HepG2 (cell line): Measurements from ENCODE around the gene SULT6B1. TPM values are rescaled to one million over a fixed set of nuclear protein-coding genes. Genes with fewer than 3 reads are reported as not detected.
"Not testable (repeated sequence)": the region's sequence is repeated elsewhere in the genome, so short reads cannot be mapped to it uniquely, and the experiment has no call there.

Experiments
- ATAC-seq: fragments of 200-7000 bp; cut with Tn5 transposase; 3 replicates; pipeline ENCODE4 v1.9.1; 2020; ENCODE audit warnings: mild to moderate bottlenecking, moderate library complexity
- BruUV-seq: library from RNA; stranded (reverse); fragments of 400-500 nt; replicated peaks from 2 replicates; lab custom pipeline; 2021; lab: Mats Ljungman, UMichigan
- CTCF ChIA-PET: fragments of 300-600 bp; formaldehyde crosslinking; extraction: SDS; loops from one replicate; lab custom pipeline; 2021; ENCODE audit warnings: low total read pairs, inconsistent platforms, low intra/inter-chr PET ratio; lab: Yijun Ruan, JAX
- POLR2A ChIA-PET: fragments of 350-600 bp; sonication (Branson Sonifier 250); formaldehyde crosslinking; loops from one replicate; lab custom pipeline; 2020; ENCODE audit warnings: antibody characterized with exemption, inconsistent platforms; lab: Yijun Ruan, JAX
- DNase-seq: peaks from one replicate; pipeline ENCODE4 v3.0.0-alpha.2; 2015; ENCODE audit warnings: low spot score
- FAIRE-seq: peaks from 3 replicates; lab custom pipeline; 2011; peaks lifted over from hg19 to GRCh38; lab: Jason Lieb, UNC
- H2AFZ ChIP-seq: one replicate; pipeline ENCODE4 v1.6.1; 2011; ENCODE audit warnings: low read length, inconsistent platforms
- H3K27ac ChIP-seq: fragments of 300-600 bp; 3 replicates; pipeline ENCODE4 v1.8.0; 2011; ENCODE audit warnings: mixed run types, mild to moderate bottlenecking, mixed read lengths, low read length, inconsistent platforms; ENCODE audit not compliant: insufficient read depth; ENCODE audit errors: extremely low read length
- H3K27me3 ChIP-seq, 2 experiments: fragments of 200-600 bp in 1 of 2; 2 replicates in 1 of 2; 3 replicates in 1 of 2; pipeline versions ENCODE4 v1.6.0 to v1.8.0; 2011; ENCODE audit warnings: low read length in 2 of 2, mild to moderate bottlenecking in 2 of 2, moderate library complexity in 2 of 2, inconsistent platforms in 1 of 2; ENCODE audit not compliant: insufficient read depth in 2 of 2, control insufficient read depth in 1 of 2
- H3K36me3 ChIP-seq, 2 experiments: fragments of 200-600 bp in 1 of 2; replicated peaks in 1 of 2; 2 replicates in 1 of 2; 3 replicates in 1 of 2; pipeline versions ENCODE4 v1.5.1 to v1.8.0; 2011; ENCODE audit warnings: low read length in 2 of 2, inconsistent platforms in 1 of 2; ENCODE audit not compliant: insufficient read depth in 2 of 2, control insufficient read depth in 1 of 2
- H3K4me1 ChIP-seq: 2 replicates; pipeline ENCODE4 v1.5.1; 2012; ENCODE audit warnings: low read length, inconsistent platforms; ENCODE audit not compliant: insufficient read depth
- H3K4me2 ChIP-seq: 2 replicates; pipeline ENCODE4 v1.6.0; 2011; ENCODE audit warnings: low read depth, low read length, inconsistent platforms
- H3K4me3 ChIP-seq, 3 experiments: fragments of 200-600 bp in 1 of 3; sonication (generic), shearing (Covaris generic) in 1 of 3; replicated peaks in 1 of 3; 2 replicates each; pipeline ENCODE4 v1.5.1; 2011 to 2016; ENCODE audit warnings: low read length in 3 of 3, inconsistent platforms in 2 of 3, low read depth in 2 of 3, mild to moderate bottlenecking in 2 of 3, control low read depth in 1 of 3, mixed read lengths in 1 of 3; ENCODE audit not compliant: insufficient read depth in 1 of 3
- H3K79me2 ChIP-seq: one replicate; pipeline ENCODE4 v1.6.1; 2011; ENCODE audit warnings: low read length, inconsistent platforms; ENCODE audit not compliant: insufficient read depth
- H3K9ac ChIP-seq: 2 replicates; pipeline ENCODE4 v1.6.0; 2011; ENCODE audit warnings: mild to moderate bottlenecking, low read depth, low read length, inconsistent platforms; ENCODE audit not compliant: insufficient read depth
- H3K9me3 ChIP-seq: 2 replicates; pipeline ENCODE4 v1.5.1; 2012; ENCODE audit warnings: mild to moderate bottlenecking, low read length
- H4K20me1 ChIP-seq: 2 replicates; pipeline ENCODE4 v1.6.0; 2011; ENCODE audit warnings: inconsistent platforms, mild to moderate bottlenecking, low read length, moderate library complexity; ENCODE audit not compliant: insufficient read depth
- CHD4 ChIP-seq: fragments of 200-600 bp; sonication (generic); IDR thresholded peaks from 2 replicates; pipeline ENCODE4 v1.7.0; 2017; ENCODE audit warnings: mild to moderate bottlenecking, low read length, borderline replicate concordance
- CREM ChIP-seq, 2 experiments: sonication (generic) in 1 of 2; formaldehyde crosslinking in 1 of 2; IDR thresholded peaks; 2 replicates each; pipeline versions ENCODE4 v1.4.0 to v1.6.1; 2016 to 2020; ENCODE audit warnings: antibody characterized with exemption in 1 of 2, mild to moderate bottlenecking in 1 of 2, missing genetic modification reagents in 1 of 2
- FLYWCH1 ChIP-seq: sonication (generic); formaldehyde crosslinking; IDR thresholded peaks from 2 replicates; pipeline ENCODE4 v1.8.1; 2023; ENCODE audit warnings: mild to moderate bottlenecking, missing genetic modification reagents
- FOXK1 ChIP-seq: sonication (generic); formaldehyde crosslinking; IDR thresholded peaks from 2 replicates; pipeline ENCODE4 v1.4.0; 2020; ENCODE audit warnings: low read depth, missing genetic modification reagents, borderline replicate concordance
- JARID2 ChIP-seq: sonication (generic); formaldehyde crosslinking; IDR thresholded peaks from 2 replicates; pipeline ENCODE4 v1.8.1; 2023; ENCODE audit warnings: missing genetic modification reagents, inconsistent platforms; ENCODE audit not compliant: insufficient replicate concordance
- NFATC3 ChIP-seq: sonication (generic); formaldehyde crosslinking; IDR thresholded peaks from 2 replicates; pipeline ENCODE4 v1.5.1; 2020; ENCODE audit warnings: mild to moderate bottlenecking, missing genetic modification reagents
- PAWR ChIP-seq: sonication (generic); formaldehyde crosslinking; IDR thresholded peaks from 2 replicates; pipeline ENCODE4 v1.4.0; 2020; ENCODE audit warnings: missing genetic modification reagents, mild to moderate bottlenecking, borderline replicate concordance
- PAX8 ChIP-seq: sonication (generic); formaldehyde crosslinking; IDR thresholded peaks from 2 replicates; pipeline ENCODE4 v1.8.0; 2022; ENCODE audit warnings: mild to moderate bottlenecking, missing genetic modification reagents, borderline replicate concordance
- PHF21A ChIP-seq: sonication (generic); formaldehyde crosslinking; IDR thresholded peaks from 2 replicates; pipeline ENCODE4 v1.5.0; 2020; ENCODE audit warnings: mild to moderate bottlenecking, missing genetic modification reagents
- RNF219 ChIP-seq: sonication (generic); formaldehyde crosslinking; IDR thresholded peaks from 2 replicates; pipeline ENCODE4 v1.5.0; 2020; ENCODE audit warnings: mild to moderate bottlenecking, missing genetic modification reagents
- SMARCC2 ChIP-seq: fragments of 450-650 bp; IDR thresholded peaks from 2 replicates; pipeline ENCODE4 v1.6.1; 2017; ENCODE audit warnings: antibody characterized with exemption, mild to moderate bottlenecking
- ZBTB38 ChIP-seq: sonication (generic); formaldehyde crosslinking; IDR thresholded peaks from 2 replicates; pipeline ENCODE4 v1.5.1; 2020; ENCODE audit warnings: mild to moderate bottlenecking, missing genetic modification reagents
- ZFP82 ChIP-seq: sonication (generic); formaldehyde crosslinking; IDR thresholded peaks from 2 replicates; pipeline ENCODE4 v1.5.1; 2020; ENCODE audit warnings: mild to moderate bottlenecking, missing genetic modification reagents, borderline replicate concordance
- ZNF230 ChIP-seq: sonication (generic); formaldehyde crosslinking; IDR thresholded peaks from 2 replicates; pipeline ENCODE4 v1.4.0; 2020; ENCODE audit warnings: mild to moderate bottlenecking, missing genetic modification reagents
- ZNF567 ChIP-seq: sonication (generic); formaldehyde crosslinking; IDR thresholded peaks from 2 replicates; pipeline ENCODE4 v1.8.1; 2023; ENCODE audit warnings: mild to moderate bottlenecking, missing genetic modification reagents, borderline replicate concordance
- ZNF607 ChIP-seq: sonication (generic); formaldehyde crosslinking; IDR thresholded peaks from 2 replicates; pipeline ENCODE4 v1.5.1; 2020; ENCODE audit warnings: missing genetic modification reagents, mild to moderate bottlenecking, borderline replicate concordance
- ZNF780A ChIP-seq: sonication (generic); formaldehyde crosslinking; IDR thresholded peaks from 2 replicates; pipeline ENCODE4 v1.8.0; 2022; ENCODE audit warnings: mild to moderate bottlenecking, missing genetic modification reagents, moderate library complexity
- whole genome bisulfite sequencing: methylation state at CpG from one replicate; pipeline ENCODE4 v1.1.6; 2017; ENCODE audit warnings: low lambda C conversion rate; 5-methylcytosine and 5-hydroxymethylcytosine counted together
- in situ Hi-C: cut with HindIII; loops from 2 replicates; pipeline ENCODE4 v1.10.0; 2017; ENCODE audit warnings: low pct_unique_long_range_greater_than_20kb; ENCODE audit not compliant: extremely low pct_ligation_motif_present
- intact Hi-C: fragments of 100-400 bp; cut with micrococcal nuclease; formaldehyde crosslinking; loops from one replicate; pipeline ENCODE4 v1.10.0; 2022; ENCODE audit not compliant: unreplicated experiment
- polyA plus RNA-seq, 8 experiments: library from polyadenylated mRNA; depleted of rRNA in 3 of 8; stranded (reverse) in 7 of 8; unstranded in 1 of 8; fragments of >200 nt; fragmentation: Illumina TruSeq in 4 of 8; extraction: Trizol in 4 of 8; gene quantifications; 2 replicates each; pipeline versions ENCODE4 v1.2.1 to v1.2.3, GENCODE V29; 2011 to 2016; ENCODE audit warnings: low read depth in 4 of 8, missing spikeins in 1 of 8, mixed read lengths in 1 of 8; ENCODE audit not compliant: insufficient read depth in 1 of 8
- total RNA-seq, 5 experiments: library from RNA; depleted of rRNA; stranded (reverse); fragments of >200 nt; fragmentation: Illumina TruSeq; extraction: Trizol; gene quantifications; 2 replicates each; pipeline ENCODE4 v1.2.3, GENCODE V29; 2016; ENCODE audit warnings: low read depth in 1 of 5
- TF ChIP-seq, protein P1 (sequence below): sonication (generic); formaldehyde crosslinking; IDR thresholded peaks from 2 replicates; pipeline ENCODE4 v1.5.1; 2020; ENCODE audit warnings: mild to moderate bottlenecking, moderate library complexity, missing genetic modification reagents

Gene SULT6B1
- total and polyA plus RNA-seq, 2 of the 13 experiments (the other 11 are each of a cell fraction or from before 2014, with no cell fraction given), result not detected

DNA sequence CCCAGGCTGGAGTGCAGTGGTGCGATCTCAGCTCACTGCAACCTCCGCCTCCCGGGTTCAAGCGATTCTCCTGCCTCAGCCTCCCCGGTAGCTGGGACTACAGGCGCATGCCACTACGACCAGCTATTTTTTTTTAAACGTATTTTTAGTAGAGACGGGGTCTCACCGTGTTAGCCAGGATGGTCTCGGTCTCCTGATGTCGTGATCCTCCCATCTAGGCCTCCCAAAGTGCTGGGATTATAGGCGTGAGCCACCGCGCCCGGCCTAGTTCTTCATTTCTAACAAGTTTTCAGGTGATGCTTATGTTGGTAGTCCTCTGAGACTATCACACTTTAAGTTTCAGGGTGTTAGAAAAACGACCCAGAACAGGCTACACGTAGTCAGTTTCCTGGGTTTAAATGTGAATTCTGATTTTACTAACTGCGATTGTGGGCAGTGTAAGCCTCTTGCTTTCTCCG is 7.4 kb upstream of the SULT6B1 start:
- H3K4me3 ChIP-seq, result peak overlapping the region; percentile 78 to 91 (median 90)
- H4K20me1 ChIP-seq; DNase-seq; in situ Hi-C loops; CTCF ChIA-PET; H3K9me3 ChIP-seq; FAIRE-seq; ATAC-seq; H3K27me3 ChIP-seq; BruUV-seq; TF ChIP-seq CREM (CRISPR knock-in tag; IDR thresholded peaks at IDR 0.05): not testable (repeated sequence)
- peak overlapping the region; percentile 97 for H2AFZ ChIP-seq
- intact Hi-C loops, result loop anchor here (2.0 kb wide), 3 partner anchors 27 to 39 kb away; partner anchors contain the start of genes CEBPZ, EIF2AK2 and NDUFAF7
- H3K4me2 ChIP-seq, result peak overlapping the region; percentile 92
- POLR2A ChIA-PET, result interaction anchor here (1.0 to 2.5 kb wide), 4 partner anchors 25 to 69 kb away, joined by 3 to 14 read pairs (median 5); partner anchors contain the start of genes CEBPZ, EIF2AK2 and NDUFAF7
- WGBS, result 69% methylated on average over 20 of the region's 20 CpGs
- peak overlapping the region; percentile 90 for H3K9ac ChIP-seq
- H3K27ac ChIP-seq, result peak overlapping the region; percentile 70
- peaks cover 37% of the 10 kb centered on the region for H3K79me2 ChIP-seq
- peaks cover 34% of the 10 kb centered on the region for H3K4me1 ChIP-seq
- H3K36me3 ChIP-seq, result peaks cover 3 to 12% of the 10 kb centered on the region in 2 experiments; a peak in 4 of 5 replicates
- 0 out of 2 replicates have a peak, but pooled peaks have one; percentile 36 for TF ChIP-seq PAWR
- TF ChIP-seq ZNF567, result 0 out of 2 replicates have a peak, but pooled peaks have one; percentile 14
- TF ChIP-seq CREM (IDR thresholded peaks at IDR 0.05), result peak; percentile 46; the same call in 1 of the 2 replicates
- TF ChIP-seq CHD4, result 0 out of 2 replicates have a peak, but pooled peaks have one; percentile 71
- TF ChIP-seq JARID2 (CRISPR knock-in tag), result peak; percentile 21
- TF ChIP-seq RNF219 (CRISPR knock-in tag), result peak; percentile 3; the same call in 1 of the 2 replicates
- TF ChIP-seq ZFP82 (CRISPR knock-in tag), result peak; percentile 2; the same call in 1 of the 2 replicates
- TF ChIP-seq ZNF607, result 0 out of 2 replicates have a peak, but pooled peaks have one; percentile 9
- TF ChIP-seq ZNF780A, result 0 out of 2 replicates have a peak, but pooled peaks have one; percentile 23
- TF ChIP-seq, protein P1, sequence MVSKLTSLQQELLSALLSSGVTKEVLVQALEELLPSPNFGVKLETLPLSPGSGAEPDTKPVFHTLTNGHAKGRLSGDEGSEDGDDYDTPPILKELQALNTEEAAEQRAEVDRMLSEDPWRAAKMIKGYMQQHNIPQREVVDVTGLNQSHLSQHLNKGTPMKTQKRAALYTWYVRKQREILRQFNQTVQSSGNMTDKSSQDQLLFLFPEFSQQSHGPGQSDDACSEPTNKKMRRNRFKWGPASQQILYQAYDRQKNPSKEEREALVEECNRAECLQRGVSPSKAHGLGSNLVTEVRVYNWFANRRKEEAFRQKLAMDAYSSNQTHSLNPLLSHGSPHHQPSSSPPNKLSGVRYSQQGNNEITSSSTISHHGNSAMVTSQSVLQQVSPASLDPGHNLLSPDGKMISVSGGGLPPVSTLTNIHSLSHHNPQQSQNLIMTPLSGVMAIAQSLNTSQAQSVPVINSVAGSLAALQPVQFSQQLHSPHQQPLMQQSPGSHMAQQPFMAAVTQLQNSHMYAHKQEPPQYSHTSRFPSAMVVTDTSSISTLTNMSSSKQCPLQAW (CRISPR knock-in tag), result peak; percentile 40; the same call in 1 of the 2 replicates
- TF ChIP-seq ZNF230, result 0 out of 2 replicates have a peak, but pooled peaks have one; percentile 44
- TF ChIP-seq ZBTB38 (CRISPR knock-in tag), result peak; percentile 58
- 0 out of 2 replicates have a peak, but pooled peaks have one; percentile 15 for TF ChIP-seq SMARCC2
- 0 out of 2 replicates have a peak, but pooled peaks have one; percentile 8 for TF ChIP-seq FOXK1 (CRISPR knock-in tag)
- 0 out of 2 replicates have a peak, but pooled peaks have one; percentile 52 for TF ChIP-seq PHF21A (CRISPR knock-in tag)
- peak; percentile 88 for TF ChIP-seq FLYWCH1
- TF ChIP-seq PAX8 (CRISPR knock-in tag), result 0 out of 2 replicates have a peak, but pooled peaks have one; percentile 9
- 0 out of 2 replicates have a peak, but pooled peaks have one; percentile 9 for TF ChIP-seq NFATC3
